PC-3 (cell line): ENCODE data around the gene SDK2. TPM values are rescaled to one million over a fixed set of nuclear protein-coding genes. Genes with fewer than 3 reads are reported as not detected.

ENCODE experiments used
- ATAC-seq: fragments of 200-7000 bp; cut with Tn5 transposase; 2 replicates; pipeline ENCODE4 v1.9.1; 2020; ENCODE audit warnings: mild to moderate bottlenecking, moderate library complexity
- BruUV-seq: library from RNA; stranded (reverse); fragments of 400-500 nt; replicated peaks from 2 replicates; lab custom pipeline; 2021; lab: Mats Ljungman, UMichigan
- CTCF ChIA-PET: fragments of 300-600 bp; sonication (Branson Sonifier 250); formaldehyde crosslinking; loops from one replicate; lab custom pipeline; 2022; ENCODE audit warnings: antibody characterized with exemption; lab: Charles Lee
- POLR2A ChIA-PET: fragments of 300-600 bp; sonication (Branson Sonifier 250); formaldehyde crosslinking; loops from one replicate; lab custom pipeline; 2022; ENCODE audit warnings: antibody characterized with exemption; ENCODE audit not compliant: unreplicated experiment; lab: Charles Lee
- DNase-seq: peaks from one replicate; pipeline ENCODE4 v3.0.0-alpha.2; 2015
- H2AFZ ChIP-seq: fragments of 300-600 bp; sonication (generic); 2 replicates; pipeline ENCODE4 v1.6.0; 2016; ENCODE audit warnings: antibody characterized with exemption, low read length
- H3F3A ChIP-seq: fragments of 300-600 bp; sonication (generic); one replicate; pipeline ENCODE4 v1.6.0; 2017; ENCODE audit warnings: antibody characterized with exemption, low read length, control low read depth, mild to moderate bottlenecking; ENCODE audit not compliant: unreplicated experiment
- H3K27ac ChIP-seq: fragments of 300-600 bp; sonication (generic); 2 replicates; pipeline ENCODE4 v1.5.1; 2016; ENCODE audit warnings: mild to moderate bottlenecking, low read length
- H3K27me3 ChIP-seq: fragments of 300-600 bp; sonication (generic); 2 replicates; pipeline ENCODE4 v1.6.1; 2016; ENCODE audit warnings: low read length, mixed read lengths
- H3K36me3 ChIP-seq: fragments of 300-600 bp; sonication (generic); 2 replicates; pipeline ENCODE4 v1.6.1; 2016; ENCODE audit warnings: low read depth, mixed run types, low read length, mixed read lengths
- H3K4me1 ChIP-seq: fragments of 300-600 bp; sonication (generic); 2 replicates; pipeline ENCODE4 v1.5.1; 2016; ENCODE audit warnings: low read length; ENCODE audit not compliant: insufficient read depth
- H3K4me2 ChIP-seq: fragments of 300-600 bp; sonication (generic); 2 replicates; pipeline ENCODE4 v1.6.0; 2016; ENCODE audit warnings: low read length
- H3K4me3 ChIP-seq: fragments of 300-600 bp; sonication (generic); 2 replicates; pipeline ENCODE4 v1.5.1; 2016; ENCODE audit warnings: mild to moderate bottlenecking, low read length, mixed read lengths
- H3K79me2 ChIP-seq: fragments of 300-600 bp; sonication (generic); 2 replicates; pipeline ENCODE4 v1.6.1; 2017; ENCODE audit warnings: low read length, mixed read lengths
- H3K9ac ChIP-seq: fragments of 300-600 bp; sonication (generic); 2 replicates; pipeline ENCODE4 v1.6.0; 2016; ENCODE audit warnings: mild to moderate bottlenecking, low read length
- H3K9me2 ChIP-seq: fragments of 300-600 bp; sonication (generic); replicated peaks from 2 replicates; pipeline ENCODE4 v1.6.1; 2016; ENCODE audit warnings: mixed run types, low read length, mixed read lengths
- H3K9me3 ChIP-seq: fragments of 300-600 bp; sonication (generic); 2 replicates; pipeline ENCODE4 v1.6.1; 2016; ENCODE audit warnings: low read length, mixed read lengths
- H4K20me1 ChIP-seq: fragments of 300-600 bp; sonication (generic); 2 replicates; pipeline ENCODE4 v1.6.1; 2016; ENCODE audit warnings: low read length, mixed read lengths
- CTCF ChIP-seq: fragments of 300-600 bp; sonication (generic); conservative IDR thresholded peaks from 2 replicates; pipeline ENCODE4 v1.5.1; 2017; ENCODE audit warnings: antibody characterized with exemption, low read depth, mild to moderate bottlenecking, low read length
- EZH2 ChIP-seq: fragments of 300-600 bp; sonication (generic); IDR thresholded peaks from one replicate; pipeline ENCODE4 v1.6.1; 2017; ENCODE audit warnings: antibody characterized with exemption, mild to moderate bottlenecking, low read length; ENCODE audit not compliant: unreplicated experiment
- EZH2phosphoT487 ChIP-seq: fragments of 300-600 bp; sonication (generic); IDR thresholded peaks from 2 replicates; pipeline ENCODE4 v1.6.1; 2018; ENCODE audit warnings: mild to moderate bottlenecking, antibody characterized with exemption, low read length, borderline replicate concordance
- intact Hi-C: fragments of 100-400 bp; cut with micrococcal nuclease; formaldehyde crosslinking; loops from 2 replicates; pipeline ENCODE4 v1.9.0; 2023
- total RNA-seq: library from RNA; depleted of rRNA; stranded (reverse); fragments of >200 nt; gene quantifications from 2 replicates; pipeline ENCODE4 v1.2.3, GENCODE V29; 2014

SDK2 gene
- total RNA-seq, 1 experiment from 2014 or later, result 0.07 TPM

- no peak for ATAC-seq
- TF ChIP-seq CTCF, result no peak
- no peak for TF ChIP-seq EZH2
- no peak for TF ChIP-seq EZH2phosphoT487
- H3K4me3 ChIP-seq, result no peak overlapping the region
- CTCF ChIA-PET, result no interaction called here
- no peaks in the 10 kb centered on the region for H3K9me2 ChIP-seq
- H3K36me3 ChIP-seq, result no peaks in the 10 kb centered on the region
- no peaks in the 10 kb centered on the region for H3K4me1 ChIP-seq
- DNase-seq, result no peak
- H2AFZ ChIP-seq, result no peak overlapping the region
- H3K79me2 ChIP-seq, result no peaks in the 10 kb centered on the region
- H3K9ac ChIP-seq, result no peak overlapping the region
- H3K27me3 ChIP-seq, result peaks cover 92% of the 10 kb centered on the region
- no peaks in the 10 kb centered on the region for H4K20me1 ChIP-seq
- POLR2A ChIA-PET, result no interaction called here
- no TSS peak for BruUV-seq
- H3F3A ChIP-seq, result no peaks in the 10 kb centered on the region
- H3K9me3 ChIP-seq, result no peaks in the 10 kb centered on the region
- intact Hi-C loops, result no loop called here
- no peak overlapping the region for H3K4me2 ChIP-seq
- no peak overlapping the region for H3K27ac ChIP-seq
Measured at GRCh38 chr17:73532421-73532901, 111.8 kb downstream of the SDK2 start.

DNA sequence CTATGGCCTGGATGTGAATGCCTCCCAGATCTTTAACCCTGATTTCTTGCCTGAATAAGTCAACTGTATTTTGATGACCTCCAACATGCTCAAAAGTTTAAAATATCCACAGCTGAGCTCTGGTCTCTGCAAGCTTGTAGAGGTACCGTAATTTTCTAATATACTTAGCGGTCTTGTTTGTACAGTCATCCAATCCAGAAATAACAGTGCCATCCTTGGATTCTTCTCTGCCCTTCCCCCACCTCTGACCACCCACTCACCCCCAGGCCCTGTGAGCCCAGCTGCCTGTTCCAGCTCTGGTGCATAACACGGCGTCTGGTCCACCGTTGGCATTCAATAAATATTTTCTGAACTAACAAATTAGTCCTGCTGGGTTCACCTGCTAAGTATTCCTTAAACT is 113.1 kb downstream of the SDK2 start:
- TF ChIP-seq EZH2phosphoT487 (no peak), EZH2 (no peak), CTCF (no peak)
- Histone ChIP-seq H3K79me2 (no peaks in the 10 kb centered on the region), H3K27ac (no peak overlapping the region), H2AFZ (no peak overlapping the region), H3K4me2 (no peak overlapping the region), H3K9me2 (no peaks in the 10 kb centered on the region), H3F3A (no peaks in the 10 kb centered on the region), H3K27me3 (peaks cover 93% of the 10 kb centered on the region), H3K36me3 (no peaks in the 10 kb centered on the region), H3K9ac (no peak overlapping the region), H3K4me1 (no peaks in the 10 kb centered on the region), H3K4me3 (no peak overlapping the region), H4K20me1 (no peaks in the 10 kb centered on the region), H3K9me3 (no peaks in the 10 kb centered on the region)
- ChIA-PET POLR2A (no interaction called here), CTCF (no interaction called here)
- no TSS peak for BruUV-seq
- ATAC-seq, result no peak
- intact Hi-C loops, result no loop called here
- no peak for DNase-seq

GRCh38 chr17:73528679-73529078 is 115.6 kb downstream of the SDK2 start:
- no peaks in the 10 kb centered on the region for H4K20me1 ChIP-seq

More at GRCh38 chr17:73528679-73529078, 115.6 kb downstream of the SDK2 start:
- Histone ChIP-seq H3K9me3 (no peaks in the 10 kb centered on the region), H3K4me3 (no peak overlapping the region), H3K9me2 (no peaks in the 10 kb centered on the region), H3K27me3 (peaks cover 94% of the 10 kb centered on the region), H2AFZ (no peak overlapping the region), H3K36me3 (no peaks in the 10 kb centered on the region), H3K79me2 (no peaks in the 10 kb centered on the region), H3K4me2 (no peak overlapping the region), H3K9ac (no peak overlapping the region), H3K27ac (no peak overlapping the region), H3K4me1 (no peaks in the 10 kb centered on the region), H3F3A (no peaks in the 10 kb centered on the region)
- ChIA-PET POLR2A (no interaction called here), CTCF (no interaction called here)
- no TSS peak for BruUV-seq
- ATAC-seq, result no peak
- DNase-seq, result no peak
- TF ChIP-seq CTCF (no peak), EZH2 (no peak), EZH2phosphoT487 (no peak)
- intact Hi-C loops, result no loop called here
